ENCODE measurements around the gene CEP76.
"Not testable (repeated sequence)": the region's sequence is repeated elsewhere in the genome, so short reads cannot be mapped to it uniquely, and the experiment has no call there.

The CEP76 gene

GRCh38 chr18:12640881-12641200, 61.7 kb downstream of the CEP76 start:
- DNase-seq (ENCODE audit: low spot score) = no peak

GRCh38 chr18:12639990-12640880, 62.3 kb downstream of the CEP76 start:
- no peak for DNase-seq (ENCODE audit: low spot score)

DNA sequence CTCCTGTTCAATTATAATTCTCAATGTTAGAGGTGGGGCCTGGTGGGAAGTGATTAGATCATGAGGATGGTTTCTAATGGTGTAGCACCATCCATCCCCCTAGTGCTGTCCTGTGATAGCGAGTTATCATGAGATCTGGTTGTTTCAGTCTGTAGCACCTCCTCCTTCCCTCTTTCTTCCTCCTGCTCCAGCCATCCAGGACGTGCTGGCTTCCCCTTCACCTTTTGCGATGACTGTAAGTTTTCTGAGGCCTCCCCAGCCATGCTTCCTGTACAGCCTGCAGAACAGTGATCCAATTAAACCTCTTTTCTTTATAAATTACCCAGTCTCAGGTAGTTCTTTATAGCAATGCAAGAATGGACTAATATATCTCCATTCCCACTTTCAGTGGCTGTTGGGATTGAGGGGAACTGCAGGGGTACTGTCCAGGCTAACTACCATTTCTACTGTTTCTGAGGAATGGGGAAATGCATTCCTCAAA, 63.8 kb downstream of the CEP76 start:
- DNase-seq (ENCODE audit: low spot score) = no peak

DNA sequence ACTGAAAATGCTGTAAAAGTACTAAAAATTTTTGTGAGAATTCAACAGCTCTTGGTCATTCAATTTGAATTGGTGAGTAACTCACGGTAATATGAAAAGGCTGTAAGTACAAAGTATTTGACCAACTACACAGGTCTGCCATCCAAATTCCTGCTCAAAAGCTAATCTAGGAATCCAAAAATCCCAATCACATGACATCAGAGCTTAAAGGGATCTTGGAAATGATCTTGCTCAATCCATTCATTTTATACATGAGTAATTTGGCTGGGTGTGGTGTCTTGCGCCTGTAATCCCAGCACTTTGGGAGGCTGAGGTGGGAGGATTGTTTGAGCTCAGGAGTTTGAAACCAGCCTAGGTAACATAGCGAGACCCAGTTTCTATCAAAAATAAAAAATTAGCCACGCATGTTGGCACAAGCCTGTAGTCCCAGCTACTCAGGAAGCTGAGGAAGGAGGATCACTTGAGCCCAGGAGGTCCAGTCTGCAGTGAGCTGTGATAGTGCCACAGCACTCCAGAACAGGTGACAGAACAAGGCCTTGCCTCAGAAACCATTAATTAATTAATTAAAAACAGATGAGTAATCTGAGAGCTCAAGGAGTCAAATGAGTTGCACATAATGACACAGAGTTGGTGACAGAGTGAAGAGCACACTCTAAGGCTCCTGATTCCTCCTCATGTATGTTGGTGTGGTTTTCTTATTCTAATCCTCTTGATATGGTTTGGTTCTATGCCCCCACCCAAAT, 64.5 kb downstream of the CEP76 start:
- DNase-seq (ENCODE audit: low spot score) = no peak

- no peak for DNase-seq (ENCODE audit: low spot score)
These were observed 65.1 kb downstream of the CEP76 start for GRCh38 chr18:12637393-12637792.

DNA sequence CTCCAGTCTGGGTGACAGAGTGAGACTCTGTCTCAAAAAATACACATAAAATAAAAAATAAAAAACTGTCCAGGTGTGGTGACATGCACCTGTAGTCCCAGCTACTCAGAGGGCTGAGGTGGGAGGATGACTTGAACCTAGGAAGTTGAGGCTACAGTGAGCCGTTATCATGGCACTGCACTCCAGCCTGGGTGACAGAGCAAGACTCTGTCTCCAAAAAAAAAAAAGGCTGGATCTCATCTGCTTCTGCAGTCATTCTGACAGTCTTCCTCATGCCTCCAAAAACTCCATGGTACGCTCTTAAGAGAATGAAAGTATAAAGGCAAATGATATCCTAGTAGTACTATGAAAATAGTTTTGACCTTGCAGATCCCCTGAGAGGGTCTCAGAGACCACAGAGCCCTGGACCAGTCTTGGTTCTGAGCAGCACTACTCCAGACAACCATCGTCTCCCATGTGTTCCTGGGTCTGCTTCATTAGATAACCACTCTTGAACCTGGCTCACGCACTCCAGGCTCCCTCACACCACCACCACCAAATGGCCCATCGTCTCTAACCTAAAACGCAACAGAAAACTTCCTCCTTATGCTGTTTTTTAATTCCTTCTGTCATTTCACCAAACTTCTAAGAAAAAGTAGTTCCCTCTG, 70.6 kb downstream of the CEP76 start:
- no peak for DNase-seq (ENCODE audit: low spot score)

- DNase-seq (ENCODE audit: low spot score) = no peak
These were observed 72.4 kb downstream of the CEP76 start for GRCh38 chr18:12630136-12630535.

DNA sequence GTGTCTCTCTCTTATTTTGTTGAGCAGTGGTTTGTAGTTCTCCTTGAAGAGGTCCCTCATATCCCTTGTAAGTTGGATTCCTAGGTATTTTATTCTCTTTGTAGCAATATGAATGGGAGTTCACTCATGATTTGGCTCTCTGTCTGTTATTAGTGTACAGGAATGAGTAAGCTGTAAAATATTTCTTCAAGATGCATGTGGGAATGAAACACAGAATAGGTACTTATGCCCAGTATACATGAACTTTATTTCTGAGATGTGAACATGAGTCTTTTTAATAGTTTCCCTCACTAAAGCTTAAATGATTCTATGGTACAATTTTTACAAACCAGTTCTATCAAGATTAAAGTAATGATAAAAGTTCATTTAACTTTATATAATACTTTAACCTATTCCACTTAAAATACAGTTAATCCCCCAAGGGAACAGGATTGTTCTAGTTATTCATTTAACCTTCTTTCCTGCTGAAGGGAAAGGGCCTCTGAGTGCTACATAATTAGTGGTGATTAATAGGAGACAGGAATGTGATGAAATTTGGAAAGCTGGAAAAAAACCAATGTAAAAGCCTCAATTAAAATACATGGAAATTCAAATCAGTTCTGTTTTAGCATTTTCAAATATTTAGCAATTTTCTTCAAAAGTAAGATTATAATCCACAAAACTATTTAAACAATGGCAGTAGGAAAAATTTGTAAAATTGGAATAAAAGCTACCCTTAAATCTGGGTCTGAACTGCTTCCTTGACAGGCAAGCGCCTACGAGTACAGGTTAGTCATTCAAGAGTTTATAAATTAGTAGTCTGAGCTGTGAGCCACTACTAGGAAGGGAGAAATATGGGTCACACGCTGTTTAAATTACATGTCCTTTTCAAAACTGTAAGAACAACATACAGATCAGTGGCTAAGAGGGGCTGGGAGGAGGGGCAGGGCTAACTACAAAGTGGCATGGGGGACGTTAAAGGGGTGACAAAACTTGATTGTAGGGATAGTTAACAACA, 73.5 kb downstream of the CEP76 start:
- no peak for DNase-seq (ENCODE audit: low spot score)

GRCh38 chr18:12627199-12627598, 75.3 kb downstream of the CEP76 start:
- not testable (repeated sequence) for DNase-seq (ENCODE audit: low spot score)

DNA sequence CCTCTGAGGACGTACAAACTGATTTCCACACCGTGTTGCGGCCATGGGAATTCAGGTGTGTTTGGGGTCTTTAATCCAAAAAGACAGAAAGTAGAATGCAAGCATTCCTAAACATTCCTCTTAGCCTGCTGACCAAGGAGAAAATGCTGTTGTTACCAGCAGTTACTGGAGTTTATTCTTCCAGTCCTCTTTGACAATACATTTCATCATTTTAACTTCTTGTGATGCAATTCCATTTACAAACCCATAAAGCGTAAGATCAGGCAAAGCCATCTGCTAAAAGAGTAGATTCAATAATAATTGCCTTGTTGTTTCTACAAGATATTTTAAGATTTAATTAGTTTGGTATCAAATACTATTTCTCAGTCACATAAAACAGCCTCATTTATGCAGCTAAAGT, 77.3 kb downstream of the CEP76 start:
- no peak for DNase-seq (ENCODE audit: low spot score)
